Astrocyte of the spinal cord (primary cell): Measurements from ENCODE around the gene KDM6A.

Source experiments
- DNase-seq: peaks from one replicate; pipeline ENCODE4 v3.0.0; 2011; ENCODE audit warnings: low read depth, low spot score
- H3K4me3 ChIP-seq: 2 replicates; pipeline ENCODE4 v1.5.1; 2011; ENCODE audit warnings: low read depth, mild to moderate bottlenecking, low read length, moderate library complexity
- CTCF ChIP-seq: IDR thresholded peaks from 2 replicates; pipeline ENCODE4 v1.5.1; 2012; ENCODE audit warnings: low read depth, mild to moderate bottlenecking, low read length, inconsistent platforms
- in situ Hi-C: cut with HindIII; loops from 2 replicates; pipeline ENCODE4 v1.10.0; 2017; ENCODE audit warnings: low sequenced_read_pairs

The KDM6A gene

GRCh38 chrX:45150821-45151220 is 277.8 kb downstream of the KDM6A start:
- no peak for DNase-seq
- no peak for TF ChIP-seq CTCF
- no peak overlapping the region for H3K4me3 ChIP-seq
- in situ Hi-C loops: no loop called here

- in situ Hi-C loops: no loop called here
- no peak for TF ChIP-seq CTCF
- DNase-seq: no peak
- no peak overlapping the region for H3K4me3 ChIP-seq
Measured at GRCh38 chrX:45154033-45154360, 281.0 kb downstream of the KDM6A start.

- no peak for DNase-seq
- in situ Hi-C loops: no loop called here
- no peak overlapping the region for H3K4me3 ChIP-seq
- TF ChIP-seq CTCF: no peak
Measured at GRCh38 chrX:45154462-45154861, 281.5 kb downstream of the KDM6A start.

GRCh38 chrX:45157647-45158046 is 284.7 kb downstream of the KDM6A start:
- H3K4me3 ChIP-seq: no peak overlapping the region
- no peak for TF ChIP-seq CTCF
- in situ Hi-C loops: no loop called here

More at GRCh38 chrX:45157647-45158046, 284.7 kb downstream of the KDM6A start:
- DNase-seq: no peak
